ENCODE data around the gene EMID1. TPM values are rescaled to one million over a fixed set of nuclear protein-coding genes. Genes with fewer than 3 reads are reported as not detected.

The EMID1 gene
- total RNA-seq, 2 experiments from 2014 or later, result not detected

DNA sequence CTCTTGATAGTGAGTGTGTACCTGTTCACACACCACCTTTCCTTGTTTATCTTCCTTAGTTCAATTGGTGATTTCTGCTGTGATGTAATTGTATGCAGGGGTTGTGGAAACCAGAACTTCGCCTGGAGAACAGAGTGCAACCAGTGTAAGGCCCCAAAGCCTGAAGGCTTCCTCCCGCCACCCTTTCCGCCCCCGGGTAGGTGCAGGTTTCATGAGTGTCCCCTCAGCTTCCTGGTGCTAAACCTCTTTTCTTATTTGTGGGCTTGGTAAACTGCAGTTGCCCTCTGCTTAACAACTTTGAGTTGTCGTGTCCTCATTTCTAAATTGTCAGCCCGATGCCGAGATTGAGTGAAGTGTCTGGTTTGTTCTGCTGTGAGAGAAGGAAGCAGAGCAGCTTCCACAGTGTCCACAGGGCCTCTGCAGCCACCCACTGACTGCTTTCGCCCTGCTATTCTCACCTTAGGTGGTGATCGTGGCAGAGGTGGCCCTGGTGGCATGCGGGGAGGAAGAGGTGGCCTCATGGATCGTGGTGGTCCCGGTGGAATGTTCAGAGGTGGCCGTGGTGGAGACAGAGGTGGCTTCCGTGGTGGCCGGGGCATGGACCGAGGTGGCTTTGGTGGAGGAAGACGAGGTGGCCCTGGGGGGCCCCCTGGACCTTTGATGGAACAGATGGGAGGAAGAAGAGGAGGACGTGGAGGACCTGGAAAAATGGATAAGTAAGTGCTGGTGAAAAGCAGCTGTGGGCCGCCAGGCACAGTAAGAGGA, 93.6 kb downstream of the EMID1 start:
- Mint-ChIP-seq H3K36me3 (ENCODE audit: low read depth) (peaks cover 59% of the 10 kb centered on the region), H3K27ac (peak overlapping the region; percentile 16), H3K9me3 (ENCODE audit: insufficient read depth) (no peaks in the 10 kb centered on the region), H3K27me3 (ENCODE audit: low read depth) (peaks cover 1% of the 10 kb centered on the region), H3K4me1 (ENCODE audit: low read depth) (peaks cover 2% of the 10 kb centered on the region), H3K4me3 (no peak overlapping the region)
- no peak for ATAC-seq
- ChIA-PET POLR2A (no interaction called here), CTCF (no interaction called here)
- DNase-seq, result no peak

DNA sequence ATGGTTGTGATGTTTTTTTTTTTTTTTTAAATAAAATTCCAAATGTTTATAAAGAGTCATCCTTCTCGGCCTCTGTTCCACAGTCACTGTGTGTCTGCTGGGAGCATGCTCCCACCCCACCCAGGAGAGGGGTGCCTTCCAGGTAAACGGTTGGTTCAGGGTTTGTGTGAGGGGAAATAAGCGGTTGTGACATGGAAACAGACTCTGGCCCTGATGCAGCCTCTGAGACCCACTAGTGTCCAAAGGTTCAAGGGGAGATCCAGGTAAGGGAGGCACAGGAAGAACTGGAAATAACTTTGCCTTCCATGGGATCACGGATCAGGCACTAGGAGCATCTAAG, 94.7 kb downstream of the EMID1 start:
- H3K4me1 Mint-ChIP-seq (ENCODE audit: low read depth), result peaks cover 6% of the 10 kb centered on the region
- H3K4me3 Mint-ChIP-seq, result no peak overlapping the region
- H3K36me3 Mint-ChIP-seq (ENCODE audit: low read depth), result peaks cover 51% of the 10 kb centered on the region
- ATAC-seq (no peak), DNase-seq (no peak)
- H3K9me3 Mint-ChIP-seq (ENCODE audit: insufficient read depth), result no peaks in the 10 kb centered on the region
- H3K27me3 Mint-ChIP-seq (ENCODE audit: low read depth), result peaks cover 7% of the 10 kb centered on the region
- H3K27ac Mint-ChIP-seq, result no peak overlapping the region
- CTCF ChIA-PET, result no interaction called here
- POLR2A ChIA-PET, result interaction anchor here (1.0 to 1.7 kb wide), 2 partner anchors 12 to 29 kb away, joined by 4 read pairs; no protein-coding TSS in a partner anchor

DNA sequence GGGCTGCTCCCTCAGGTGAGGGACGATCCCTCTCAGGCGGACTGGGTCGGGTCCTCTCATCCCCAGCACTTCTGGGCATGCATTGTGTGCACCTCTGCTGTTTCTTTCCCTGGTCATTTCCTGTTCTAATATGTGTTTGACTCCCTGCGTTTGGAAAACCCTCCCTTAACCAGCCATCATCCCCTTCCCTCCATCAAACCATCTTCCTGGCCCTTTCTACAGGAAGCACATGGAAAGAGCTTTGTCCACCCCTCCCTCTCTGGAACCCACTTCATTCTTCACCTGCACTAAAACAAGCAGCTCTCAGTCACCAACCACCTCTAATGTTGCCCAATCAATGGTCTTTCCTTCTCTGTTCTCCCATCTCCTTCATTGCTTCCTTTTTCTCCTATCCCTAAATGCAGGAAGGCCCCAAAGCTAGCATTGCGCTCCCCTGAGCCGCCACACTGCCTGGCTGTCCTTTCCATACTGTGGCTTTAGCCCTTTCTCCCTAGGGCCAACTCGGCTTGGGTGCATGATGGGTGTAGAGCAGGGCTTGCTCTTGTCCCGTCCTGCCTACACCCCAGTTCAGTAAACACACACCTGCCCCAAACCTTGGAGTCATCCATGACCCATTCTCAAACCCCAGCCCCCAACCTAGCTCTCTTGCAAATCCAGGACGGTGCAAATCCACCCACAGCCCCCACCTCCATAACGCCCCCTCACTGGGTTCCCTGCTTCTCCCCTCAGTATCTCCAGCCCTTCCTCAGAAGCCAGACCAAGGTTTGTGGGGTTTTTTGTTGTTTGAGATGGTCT, 95.3 kb downstream of the EMID1 start:
- Mint-ChIP-seq H3K4me3 (no peak overlapping the region), H3K27ac (peak overlapping the region; percentile 37), H3K36me3 (ENCODE audit: low read depth) (peaks cover 45% of the 10 kb centered on the region), H3K9me3 (ENCODE audit: insufficient read depth) (no peaks in the 10 kb centered on the region), H3K4me1 (ENCODE audit: low read depth) (peaks cover 8% of the 10 kb centered on the region), H3K27me3 (ENCODE audit: low read depth) (peaks cover 9% of the 10 kb centered on the region)
- no peak for ATAC-seq
- ChIA-PET CTCF (no interaction called here), POLR2A (interaction anchor here (1.0 to 1.7 kb wide), 2 partner anchors 12 to 30 kb away, joined by 4 read pairs; no protein-coding TSS in a partner anchor)
- DNase-seq, result no peak

DNA sequence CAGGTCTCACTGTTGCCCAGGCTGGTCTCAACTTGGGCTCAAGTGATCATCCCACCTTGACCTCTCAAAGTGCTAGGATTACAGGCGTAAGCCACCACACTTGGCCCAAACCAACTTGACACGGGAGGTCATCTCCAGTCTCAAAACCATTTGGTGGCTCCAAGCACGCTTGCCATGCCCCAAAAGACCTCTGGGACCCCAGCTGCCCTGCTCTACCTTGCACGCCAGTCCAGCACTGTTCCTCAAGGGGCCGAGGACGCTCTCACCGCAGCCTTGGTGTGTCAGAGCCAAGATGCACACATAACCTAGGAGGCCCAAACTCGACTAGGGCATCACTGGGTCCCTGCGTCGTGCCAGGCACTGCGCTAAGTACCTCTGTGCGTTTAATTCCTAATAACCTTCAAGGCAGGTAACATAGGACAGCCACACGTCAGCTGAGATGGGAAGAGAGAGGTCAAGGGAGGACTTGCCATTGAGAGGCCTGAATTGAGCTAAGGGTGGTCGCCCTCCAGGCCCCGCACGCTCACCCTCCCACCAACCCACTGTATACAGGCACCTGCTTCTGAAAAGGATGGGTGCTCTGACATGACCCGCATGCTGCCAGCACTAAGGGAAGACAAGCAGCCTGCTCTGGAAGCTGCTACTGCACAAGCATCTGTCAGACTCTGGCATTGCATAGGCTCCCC, 96.2 kb downstream of the EMID1 start:
- Mint-ChIP-seq H3K4me3 (no peak overlapping the region), H3K27ac (no peak overlapping the region), H3K9me3 (ENCODE audit: insufficient read depth) (no peaks in the 10 kb centered on the region), H3K36me3 (ENCODE audit: low read depth) (peaks cover 41% of the 10 kb centered on the region), H3K4me1 (ENCODE audit: low read depth) (peaks cover 12% of the 10 kb centered on the region), H3K27me3 (ENCODE audit: low read depth) (peaks cover 12% of the 10 kb centered on the region)
- POLR2A ChIA-PET, result interaction anchor here (1.7 kb wide), 1 partner anchor 30 kb away, joined by 4 read pairs; no protein-coding TSS in a partner anchor
- no peak for DNase-seq
- no peak for ATAC-seq
- CTCF ChIA-PET, result no interaction called here

DNA sequence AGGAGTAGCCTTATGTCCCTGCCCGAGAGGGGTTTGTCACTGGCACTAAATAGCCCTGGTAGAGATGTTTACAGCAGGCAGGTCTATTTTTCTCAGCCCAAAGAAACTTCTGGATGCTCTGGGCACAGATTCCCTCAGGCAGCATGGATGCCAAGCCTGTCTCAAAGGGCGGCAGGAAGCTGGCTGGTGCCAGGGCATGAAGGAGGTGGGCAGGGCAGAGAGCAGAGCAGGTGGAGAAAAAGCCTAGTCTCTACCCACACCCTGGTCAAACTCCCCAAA, 96.6 kb downstream of the EMID1 start:
- H3K9me3 Mint-ChIP-seq (ENCODE audit: insufficient read depth), result no peaks in the 10 kb centered on the region
- peaks cover 37% of the 10 kb centered on the region for H3K36me3 Mint-ChIP-seq (ENCODE audit: low read depth)
- DNase-seq, result no peak
- H3K4me3 Mint-ChIP-seq, result no peak overlapping the region
- ChIA-PET POLR2A (no interaction called here), CTCF (no interaction called here)
- no peak for ATAC-seq
- peaks cover 13% of the 10 kb centered on the region for H3K27me3 Mint-ChIP-seq (ENCODE audit: low read depth)
- no peak overlapping the region for H3K27ac Mint-ChIP-seq
- peaks cover 13% of the 10 kb centered on the region for H3K4me1 Mint-ChIP-seq (ENCODE audit: low read depth)

GRCh38 chr22:29302681-29303465, 97.2 kb downstream of the EMID1 start:
- CTCF ChIA-PET, result interaction anchor here (0.8 kb wide), 1 partner anchor 26 kb away, joined by 3 read pairs; no protein-coding TSS in a partner anchor
- peaks cover 16% of the 10 kb centered on the region for H3K4me1 Mint-ChIP-seq (ENCODE audit: low read depth)
- no peak overlapping the region for H3K4me3 Mint-ChIP-seq
- H3K36me3 Mint-ChIP-seq (ENCODE audit: low read depth), result peaks cover 31% of the 10 kb centered on the region
- peaks cover 15% of the 10 kb centered on the region for H3K27me3 Mint-ChIP-seq (ENCODE audit: low read depth)
- POLR2A ChIA-PET, result interaction anchor here (0.6 kb wide), 1 partner anchor 40 kb away, joined by 3 read pairs; no protein-coding TSS in a partner anchor
- no peak for DNase-seq
- no peaks in the 10 kb centered on the region for H3K9me3 Mint-ChIP-seq (ENCODE audit: insufficient read depth)
- ATAC-seq, result peak; percentile 1
- no peak overlapping the region for H3K27ac Mint-ChIP-seq

DNA sequence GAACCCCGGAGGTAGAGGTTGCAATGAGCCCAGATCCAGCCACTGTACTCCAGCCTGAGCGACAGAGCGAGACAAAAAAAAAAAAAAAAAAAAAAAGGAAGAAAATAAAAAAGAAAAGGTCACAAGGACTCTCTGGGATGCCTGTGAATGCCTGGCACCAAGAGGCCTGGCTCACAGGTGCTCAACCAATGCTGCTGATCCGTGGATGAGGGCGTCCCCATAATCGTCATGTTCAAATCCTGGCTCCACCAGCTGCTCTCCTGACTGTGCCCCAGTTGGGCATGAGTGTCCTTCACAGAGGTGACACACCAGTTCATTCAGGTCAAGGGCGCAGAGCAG, 100.1 kb downstream of the EMID1 start:
- H3K36me3 Mint-ChIP-seq (ENCODE audit: low read depth), result peaks cover 6% of the 10 kb centered on the region
- DNase-seq (no peak), ATAC-seq (no peak)
- H3K27ac Mint-ChIP-seq, result peak overlapping the region; percentile 65
- peaks cover 15% of the 10 kb centered on the region for H3K27me3 Mint-ChIP-seq (ENCODE audit: low read depth)
- ChIA-PET CTCF (interaction anchor here (0.8 to 1.0 kb wide), 2 partner anchors 17 to 81 kb away, joined by 3 read pairs; no protein-coding TSS in a partner anchor), POLR2A (interaction anchor here (1.6 kb wide), 1 partner anchor 36 kb away, joined by 3 read pairs; no protein-coding TSS in a partner anchor)
- H3K4me3 Mint-ChIP-seq, result peak overlapping the region; percentile 72
- H3K9me3 Mint-ChIP-seq (ENCODE audit: insufficient read depth), result no peaks in the 10 kb centered on the region
- peaks cover 38% of the 10 kb centered on the region for H3K4me1 Mint-ChIP-seq (ENCODE audit: low read depth)

- Mint-ChIP-seq H3K36me3 (ENCODE audit: low read depth) (peaks cover 1% of the 10 kb centered on the region), H3K9me3 (ENCODE audit: insufficient read depth) (no peaks in the 10 kb centered on the region), H3K4me3 (peak within 1 kb of the TSS; percentile 75), H3K4me1 (ENCODE audit: low read depth) (peaks cover 43% of the 10 kb centered on the region), H3K27me3 (ENCODE audit: low read depth) (peaks cover 15% of the 10 kb centered on the region), H3K27ac (peak within 1 kb of the TSS; percentile 65)
- ChIA-PET POLR2A (interaction anchor here (0.7 to 1.6 kb wide), 2 partner anchors 37 to 38 kb away, joined by 3 read pairs; partner anchors contain the start of gene EWSR1), CTCF (interaction anchor here (0.6 to 1.0 kb wide), 4 partner anchors 11 to 80 kb away, joined by 3 read pairs; no protein-coding TSS in a partner anchor)
- DNase-seq (peak; percentile 74), ATAC-seq (peak; percentile 48)
Measured at GRCh38 chr22:29306175-29306834, 100.6 kb downstream of the EMID1 start, which contains the start of gene GAS2L1. GAS2L1 (plus strand) TSS chr22:29306650; CDS start chr22:29308106, 1,456 bp downstream.

DNA sequence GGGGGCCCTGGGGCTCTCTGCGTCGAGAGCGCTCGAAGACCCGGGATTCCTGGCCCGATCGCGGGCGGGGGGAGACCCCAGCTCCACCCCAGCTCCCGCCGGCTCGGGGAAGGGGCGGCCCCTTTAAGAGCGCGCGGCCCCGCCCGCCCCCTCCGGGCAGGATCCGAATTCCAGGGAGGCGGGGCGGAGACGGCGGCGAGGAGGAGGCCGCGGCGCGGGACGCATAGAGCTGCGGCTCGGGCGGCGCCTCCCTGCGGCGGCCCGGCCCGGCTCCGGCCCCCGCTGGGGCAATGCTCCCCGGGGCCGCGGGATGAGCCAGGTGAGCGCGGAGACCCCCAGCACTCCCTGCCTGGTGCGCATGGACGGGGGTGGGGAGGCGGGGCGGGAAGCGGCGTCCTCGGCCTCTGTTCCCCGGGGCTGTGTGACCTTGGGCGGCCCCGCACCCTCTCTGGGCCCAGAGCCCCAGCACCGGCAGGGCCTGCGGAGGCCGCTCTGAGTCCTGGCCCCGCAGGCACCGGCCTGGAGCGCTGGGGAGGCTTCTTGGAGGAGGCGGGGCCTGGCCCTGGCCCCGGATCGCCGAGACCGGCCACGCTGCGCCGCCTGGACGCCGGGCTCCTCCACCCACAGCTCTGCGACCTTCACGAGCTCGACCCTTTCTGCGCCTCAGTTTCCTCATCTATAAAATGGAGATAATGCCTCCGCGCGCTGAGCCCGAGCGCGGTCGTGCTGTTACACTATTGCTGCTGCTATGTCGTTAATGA, 101.3 kb downstream of the EMID1 start:
- no peaks in the 10 kb centered on the region for H3K36me3 Mint-ChIP-seq (ENCODE audit: low read depth)
- ChIA-PET CTCF (interaction anchor here (0.6 to 0.7 kb wide), 2 partner anchors 10 to 37 kb away, joined by 3 read pairs; no protein-coding TSS in a partner anchor), POLR2A (interaction anchor here (0.7 to 1.6 kb wide), 2 partner anchors 37 to 39 kb away, joined by 3 read pairs; partner anchors contain the start of gene EWSR1)
- H3K27ac Mint-ChIP-seq, result peak overlapping the region; percentile 48
- ATAC-seq (peak; percentile 39), DNase-seq (peak; percentile 53)
- peaks cover 45% of the 10 kb centered on the region for H3K4me1 Mint-ChIP-seq (ENCODE audit: low read depth)
- peaks cover 15% of the 10 kb centered on the region for H3K27me3 Mint-ChIP-seq (ENCODE audit: low read depth)
- peak overlapping the region; percentile 75 for H3K4me3 Mint-ChIP-seq
- H3K9me3 Mint-ChIP-seq (ENCODE audit: insufficient read depth), result no peaks in the 10 kb centered on the region

DNA sequence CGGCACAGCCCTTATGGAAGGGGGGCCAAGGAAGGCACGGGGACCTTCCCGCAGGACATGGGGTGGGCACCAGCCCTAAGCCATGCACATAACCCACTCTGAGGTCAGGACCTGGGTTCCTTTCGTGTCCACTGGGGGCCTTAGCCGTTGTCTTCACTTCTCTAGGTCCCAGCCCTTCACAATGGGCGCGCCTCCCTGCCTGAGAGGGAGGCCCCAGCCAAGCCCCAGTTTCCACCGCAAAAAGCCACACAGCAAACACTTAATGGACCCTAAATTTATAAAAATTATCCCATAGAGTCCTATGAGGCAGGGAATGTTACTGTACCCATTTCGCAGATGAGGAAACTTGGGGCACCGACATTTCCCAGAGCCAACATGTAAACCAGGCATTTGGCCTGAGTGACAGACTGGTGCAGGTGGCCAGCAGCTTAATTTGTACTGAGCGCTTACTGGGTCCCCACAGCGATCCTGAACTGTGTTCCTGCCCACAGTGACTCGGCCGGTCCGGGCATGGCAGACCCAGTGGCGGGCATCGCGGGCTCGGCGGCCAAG, 102.0 kb downstream of the EMID1 start:
- POLR2A ChIA-PET, result no interaction called here
- Mint-ChIP-seq H3K27ac (peak overlapping the region; percentile 48), H3K4me1 (ENCODE audit: low read depth) (peaks cover 46% of the 10 kb centered on the region), H3K9me3 (ENCODE audit: insufficient read depth) (no peaks in the 10 kb centered on the region), H3K27me3 (ENCODE audit: low read depth) (peaks cover 18% of the 10 kb centered on the region), H3K4me3 (peak overlapping the region; percentile 75), H3K36me3 (ENCODE audit: low read depth) (peaks cover 3% of the 10 kb centered on the region)
- no peak for DNase-seq
- CTCF ChIA-PET, result no interaction called here
- ATAC-seq, result no peak

All from activated CD8-positive, alpha-beta T cell treated with anti-CD3 and anti-CD28 coated beads, Interleukin-2, amount 10 ng/mL, durations not matched to agents 7 days and 5 days (primary cell).